Stimulated activated naive CD4-positive, alpha-beta T cell treated with Interleukin-2 at 50 U/mL for 16 hours (primary cell): Measurements from ENCODE around the gene FBL.
"Not testable (repeated sequence)": the region's sequence is repeated elsewhere in the genome, so short reads cannot be mapped to it uniquely, and the experiment has no call there.

Experiments used
- DNase-seq: peaks from one replicate; lab custom pipeline; 2025; lab: John Stamatoyannopoulos, UW

Gene FBL

DNA sequence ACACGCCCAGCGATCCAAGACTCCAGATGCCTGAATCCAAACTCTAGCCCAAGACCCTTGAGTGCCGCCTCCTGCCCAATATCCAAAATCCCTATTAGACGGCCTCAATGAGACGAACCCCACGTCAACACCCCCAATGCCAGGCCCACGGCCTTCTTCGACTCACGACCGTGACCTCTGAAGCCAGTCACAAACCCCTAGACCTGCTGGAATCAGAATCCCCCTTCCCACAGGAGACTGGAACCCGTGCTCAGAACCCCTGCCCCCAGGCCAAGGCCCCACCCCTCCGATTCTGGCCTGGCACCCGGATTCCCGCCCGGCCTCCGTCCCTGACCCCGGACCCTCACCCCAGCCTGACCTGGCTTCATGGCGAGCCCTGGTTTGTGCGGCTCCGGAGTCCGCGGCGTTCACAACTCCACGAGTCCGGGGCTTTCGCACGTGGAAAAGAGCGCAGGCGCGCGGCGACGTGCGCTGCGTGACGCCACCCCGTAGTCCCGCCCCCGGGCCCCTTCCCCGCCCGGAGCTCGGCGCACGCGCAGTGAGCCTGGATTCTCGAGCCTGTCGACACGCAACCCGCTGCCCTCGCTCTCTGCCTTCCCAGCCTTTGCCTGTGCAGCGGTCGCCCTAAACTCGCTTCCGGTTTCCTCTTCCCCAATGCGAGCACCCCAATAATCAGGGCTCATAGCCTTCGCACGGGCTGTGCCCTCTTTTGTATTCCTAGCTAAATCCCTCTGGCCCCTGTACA, at the start of gene FBL:
Gene FBL (minus strand): TSS at position 447 of the 745 bp plus-strand sequence. CDS start 79 bp downstream, at position 368.
- peak; percentile 96 for DNase-seq

GRCh38 chr19:39895096-39895495, 48.9 kb upstream of the FBL start:
- not testable (repeated sequence) for DNase-seq

GRCh38 chr19:39894236-39894606, 48.0 kb upstream of the FBL start:
- not testable (repeated sequence) for DNase-seq

- not testable (repeated sequence) for DNase-seq
Observed at GRCh38 chr19:39893366-39894235, 47.4 kb upstream of the FBL start.

- DNase-seq, result not testable (repeated sequence)
Observed at GRCh38 chr19:39892506-39892902, 46.3 kb upstream of the FBL start.

DNA sequence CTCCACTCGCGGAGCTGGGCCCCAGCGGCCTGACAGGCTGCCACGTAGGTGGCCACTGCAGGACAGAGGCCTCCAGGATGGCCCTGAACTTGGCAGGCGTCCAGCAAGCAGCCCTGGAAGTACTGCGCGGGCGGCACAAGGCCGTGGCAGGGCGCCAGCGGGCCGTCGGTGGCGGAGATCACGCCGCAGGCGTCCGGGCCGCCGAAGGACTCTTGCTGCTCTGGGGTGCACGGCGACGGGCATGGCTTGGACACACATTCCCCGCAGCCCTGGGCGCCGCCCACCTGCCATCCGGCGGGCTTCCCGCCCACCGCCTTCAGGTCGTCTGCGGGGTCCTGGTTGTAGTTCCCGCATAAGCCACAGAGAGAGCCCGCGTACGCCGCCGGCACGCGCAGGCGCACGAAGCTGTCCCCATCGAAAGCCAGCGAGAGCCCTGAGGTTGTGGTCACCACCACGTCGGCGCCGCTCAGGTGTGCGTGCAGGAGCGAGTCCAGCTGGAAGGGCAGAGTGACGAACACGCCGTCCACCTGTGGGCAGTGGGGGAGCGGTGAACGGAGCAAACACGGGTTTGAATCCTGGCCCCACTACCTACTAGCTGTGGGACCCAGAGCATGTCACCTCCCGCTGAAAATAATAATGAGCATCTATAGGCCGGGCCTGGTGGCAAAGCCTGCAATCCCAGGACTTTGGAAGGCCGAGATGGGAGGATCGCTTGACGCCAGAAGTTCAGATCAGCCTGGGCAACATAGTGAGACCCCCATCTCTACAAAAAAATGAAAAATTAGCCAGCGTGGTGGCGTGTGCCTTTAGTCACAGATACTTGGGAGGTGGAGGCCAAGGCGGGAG, 45.7 kb upstream of the FBL start:
- DNase-seq, result not testable (repeated sequence)

DNA sequence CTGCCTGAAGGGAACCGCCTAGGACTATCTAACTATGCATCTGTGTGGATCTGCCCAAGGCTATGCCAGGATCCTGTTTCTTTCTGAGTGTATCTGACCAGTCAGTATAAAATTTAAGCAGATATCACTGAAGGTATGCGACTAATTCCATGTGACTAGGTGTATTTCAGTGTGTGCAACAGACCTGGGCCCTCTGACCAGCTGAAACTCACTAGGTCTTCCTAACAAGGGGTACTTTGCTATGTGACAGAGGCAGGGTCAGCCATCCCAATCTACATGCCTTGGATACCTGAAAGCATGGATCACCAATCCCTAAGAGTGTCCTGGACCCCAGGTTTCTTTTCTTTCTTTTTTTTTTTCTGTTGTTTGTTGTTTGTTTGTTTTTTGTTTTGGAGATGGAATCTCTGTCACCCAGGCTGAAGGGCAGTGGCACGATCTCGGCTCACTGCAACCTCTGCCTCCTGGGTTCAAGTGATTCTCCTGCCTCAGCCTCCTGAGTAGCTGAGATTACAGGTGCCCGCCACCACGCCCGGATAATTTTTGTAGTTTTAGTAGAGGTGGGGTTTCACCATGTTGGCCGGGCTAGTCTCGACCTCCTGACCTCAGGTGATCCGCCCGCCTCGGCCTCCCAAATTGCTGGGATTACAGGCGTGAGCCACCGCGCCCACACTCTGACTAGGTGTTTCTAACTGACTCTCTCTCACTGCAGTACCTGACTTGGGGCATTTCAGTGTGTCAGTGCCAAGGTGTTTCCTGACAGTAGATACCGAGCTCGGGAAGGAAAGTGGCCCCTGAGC, 44.8 kb upstream of the FBL start:
- DNase-seq, result no peak

- DNase-seq, result not testable (repeated sequence)
Observed at GRCh38 chr19:39889872-39890754, 43.9 kb upstream of the FBL start.

DNA sequence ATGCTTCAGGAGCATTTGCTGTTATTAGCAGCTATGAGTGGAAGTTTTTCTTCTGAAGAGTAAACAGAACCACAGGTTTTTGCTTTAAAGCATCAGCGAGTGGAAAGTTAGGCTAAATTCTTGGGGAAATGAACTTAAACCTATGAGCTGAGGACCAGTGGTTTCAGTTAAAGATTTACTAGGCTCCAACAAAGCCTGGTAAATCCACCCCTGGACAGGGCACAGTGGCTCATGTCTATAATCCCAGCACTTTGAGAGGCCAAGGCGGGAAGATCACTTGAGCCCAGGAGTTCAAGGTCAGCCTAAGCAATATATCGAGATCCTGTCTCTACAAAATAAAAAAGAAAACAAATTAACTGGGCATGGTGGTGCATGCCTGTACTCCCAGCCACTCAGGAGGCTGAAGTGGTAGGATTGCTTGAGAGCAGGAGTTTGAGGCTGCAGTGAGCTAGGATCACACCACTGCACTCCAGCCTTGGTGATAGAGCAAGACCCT, 41.3 kb upstream of the FBL start:
- not testable (repeated sequence) for DNase-seq

DNA sequence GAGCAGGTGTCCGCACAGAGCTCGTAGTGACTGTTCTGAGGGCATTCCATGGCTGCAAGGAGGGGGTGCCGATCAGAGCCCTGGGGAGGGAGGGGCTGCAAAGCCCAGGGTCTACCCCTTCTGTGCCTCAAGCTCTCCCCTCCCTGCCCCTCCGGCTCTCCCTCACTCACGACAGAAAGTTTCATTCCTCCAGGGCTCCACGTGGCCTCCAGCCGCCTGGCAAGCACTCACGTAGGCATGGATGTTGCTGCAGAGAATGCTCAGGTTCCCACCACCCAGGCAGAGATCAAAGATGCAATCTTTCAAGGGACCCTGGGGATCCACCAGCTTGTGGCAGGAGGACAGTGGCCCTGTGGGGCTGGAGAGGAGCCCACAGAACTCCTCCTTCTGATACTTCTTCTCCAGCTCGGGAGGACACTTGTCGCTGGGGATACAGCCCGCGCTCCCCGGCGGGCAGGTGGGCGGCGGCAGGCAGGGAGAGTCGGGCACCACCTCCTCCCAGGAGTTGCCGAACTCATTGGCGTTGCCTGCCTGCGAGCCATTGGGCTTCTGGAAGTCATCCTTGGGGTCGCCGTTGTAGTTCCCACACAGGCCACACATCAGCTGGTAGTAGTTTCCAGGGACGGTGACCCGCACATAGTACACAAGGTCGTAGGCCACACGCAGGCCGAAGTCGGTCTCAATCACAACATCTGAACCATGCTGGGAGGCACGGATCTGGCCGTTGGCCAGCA, 39.8 kb upstream of the FBL start:
- DNase-seq, result not testable (repeated sequence)

- DNase-seq, result not testable (repeated sequence)
Observed at GRCh38 chr19:39884721-39885120, 38.5 kb upstream of the FBL start.

DNA sequence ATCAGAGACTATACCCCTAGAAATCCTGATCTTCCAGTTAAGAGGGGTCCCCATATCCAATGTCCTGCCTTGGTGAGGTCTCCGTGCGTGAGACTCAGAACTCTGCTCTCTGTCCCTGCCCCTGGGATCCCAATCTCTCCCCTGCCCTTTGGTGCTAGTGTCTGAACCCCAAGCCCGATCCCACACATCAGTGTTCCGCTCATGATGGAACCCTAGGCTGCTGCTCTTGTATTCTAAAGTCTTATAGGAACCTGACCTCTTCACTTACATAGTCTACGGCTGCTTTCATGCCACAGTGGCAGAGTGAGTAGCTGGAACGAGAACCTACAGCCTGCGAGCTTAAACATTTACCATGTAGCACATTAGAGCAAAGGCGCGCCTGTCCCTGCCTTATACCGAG, 36.5 kb upstream of the FBL start:
- DNase-seq, result not testable (repeated sequence)

DNA sequence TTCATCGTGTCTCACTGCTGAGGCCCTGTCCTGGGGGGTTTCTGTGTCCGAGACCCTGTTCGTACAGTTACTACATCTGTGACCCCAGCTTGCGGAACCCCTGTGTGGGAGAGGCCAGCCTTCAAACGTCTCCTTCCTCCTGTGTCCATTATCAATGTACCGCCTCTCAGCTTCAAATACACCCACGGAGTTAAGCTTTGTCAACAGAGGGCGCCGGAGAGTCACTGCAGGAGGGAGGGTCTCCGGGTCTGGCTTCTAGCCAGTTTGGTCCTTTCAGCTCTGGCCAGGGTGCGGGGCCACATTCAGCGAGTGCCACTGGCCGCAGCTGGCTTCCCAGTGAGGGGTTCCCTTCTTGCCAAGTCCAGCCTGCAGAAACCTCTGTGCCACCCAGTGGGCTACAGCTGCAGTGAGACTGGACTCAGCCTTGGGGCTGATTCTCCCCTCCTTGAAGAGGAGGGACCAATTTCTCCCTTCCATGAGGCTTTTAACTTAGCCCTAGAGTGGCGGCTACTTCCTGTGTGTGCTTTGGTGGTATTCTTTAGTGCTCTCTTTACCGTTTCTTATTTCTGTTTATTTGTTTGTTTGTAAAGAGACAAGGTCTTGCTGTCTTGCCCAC, 35.4 kb upstream of the FBL start:
- peak; percentile 2 for DNase-seq

DNA sequence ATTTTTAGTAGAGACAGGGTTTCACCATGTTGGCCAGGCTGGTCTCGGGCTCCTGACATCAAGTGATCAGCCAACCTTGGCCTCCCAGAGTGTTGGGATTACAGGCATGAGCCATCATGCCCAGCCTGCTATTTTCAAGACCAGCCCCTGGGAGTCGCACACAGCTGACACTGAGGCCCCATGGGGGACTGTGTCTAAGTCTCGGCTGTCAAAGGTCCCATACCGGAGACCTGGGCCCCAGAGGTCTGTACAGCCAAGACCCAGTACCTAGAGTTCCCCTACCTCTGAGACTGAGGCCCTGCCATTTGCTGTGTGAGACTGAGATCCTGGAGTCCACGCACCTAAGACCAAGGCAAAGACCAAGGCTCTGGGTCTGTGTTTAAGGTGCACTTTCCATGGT, 34.1 kb upstream of the FBL start:
- not testable (repeated sequence) for DNase-seq

DNA sequence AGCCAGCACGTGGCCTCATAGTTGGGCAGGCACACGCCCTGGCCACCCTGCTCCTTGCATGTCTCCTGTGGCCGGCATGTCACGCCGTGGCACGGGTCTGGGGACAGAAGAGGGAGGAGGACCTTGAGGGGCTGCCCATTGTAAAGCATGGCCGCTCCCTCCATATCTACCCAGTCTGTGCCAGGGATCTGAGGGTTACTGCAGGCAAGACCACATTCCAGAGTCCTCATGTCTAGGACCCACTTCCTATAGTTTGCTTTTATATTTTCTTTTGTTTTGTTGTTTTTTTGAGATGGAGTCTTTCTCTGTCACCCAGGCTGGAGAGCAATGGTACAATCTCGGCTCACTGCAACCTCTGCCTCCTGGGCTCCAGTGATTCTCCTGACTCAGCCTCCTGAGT, 33.6 kb upstream of the FBL start:
- not testable (repeated sequence) for DNase-seq

- not testable (repeated sequence) for DNase-seq
Observed at GRCh38 chr19:39878866-39879265, 32.7 kb upstream of the FBL start.

GRCh38 chr19:39878398-39878797, 32.2 kb upstream of the FBL start:
- no peak for DNase-seq

GRCh38 chr19:39877982-39878381, 31.8 kb upstream of the FBL start:
- not testable (repeated sequence) for DNase-seq

GRCh38 chr19:39877488-39877887, 31.3 kb upstream of the FBL start:
- DNase-seq, result not testable (repeated sequence)
